ENCODE data around the gene ZSCAN5A. TPM values are rescaled to one million over a fixed set of nuclear protein-coding genes. Genes with fewer than 3 reads are reported as not detected.

Gene ZSCAN5A
- total and polyA plus RNA-seq, 4 donors, result 5.5 to 17.4 (median 10.1) TPM

DNA sequence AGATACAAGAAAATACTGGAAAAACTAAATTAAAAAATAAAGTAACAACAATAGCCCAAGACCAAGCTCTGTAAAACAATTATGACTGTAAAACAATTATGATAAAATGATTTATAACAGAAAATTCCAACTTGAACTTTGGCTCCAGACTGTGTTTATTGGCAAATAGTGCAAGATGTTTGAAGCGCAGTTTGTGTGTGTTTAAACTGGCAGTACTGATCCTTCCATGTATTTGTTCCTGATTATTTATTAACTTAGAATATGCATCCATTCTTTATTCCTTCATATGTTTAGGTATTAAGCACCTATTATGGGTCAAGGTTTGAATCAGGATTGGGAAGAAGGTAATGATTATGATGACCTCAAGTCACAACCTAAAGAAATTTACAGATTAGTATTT, 40.9 kb upstream of the ZSCAN5A start:
- 80 to 85% methylated on average over 1 of the region's 1 CpG for WGBS, 2 donors

DNA sequence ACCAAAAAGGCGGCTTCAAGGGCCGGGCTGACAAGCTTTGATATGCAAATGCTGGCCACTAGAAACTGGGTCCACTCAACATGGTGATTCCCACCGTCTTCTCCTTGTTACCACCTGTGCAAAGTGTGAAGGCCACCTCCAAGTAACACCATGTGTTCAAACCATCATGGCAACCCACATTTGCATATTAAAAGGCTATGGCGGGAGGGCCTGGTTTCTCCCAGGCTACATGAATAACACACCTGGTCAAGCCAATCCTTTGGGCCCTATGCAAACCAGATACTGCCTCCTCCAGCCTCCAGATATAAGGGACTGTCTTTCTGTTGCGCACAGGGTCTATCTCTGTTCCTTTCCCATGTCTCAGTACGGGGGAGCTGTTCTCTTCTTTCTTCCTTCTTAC, 36.6 kb upstream of the ZSCAN5A start:
- H3K9me3 ChIP-seq (ENCODE audit: control insufficient read depth in 4 of 4, insufficient read depth in 3 of 4, low read length in 3 of 4), result no peaks in the 10 kb centered on the region
- TF ChIP-seq, protein P1, sequence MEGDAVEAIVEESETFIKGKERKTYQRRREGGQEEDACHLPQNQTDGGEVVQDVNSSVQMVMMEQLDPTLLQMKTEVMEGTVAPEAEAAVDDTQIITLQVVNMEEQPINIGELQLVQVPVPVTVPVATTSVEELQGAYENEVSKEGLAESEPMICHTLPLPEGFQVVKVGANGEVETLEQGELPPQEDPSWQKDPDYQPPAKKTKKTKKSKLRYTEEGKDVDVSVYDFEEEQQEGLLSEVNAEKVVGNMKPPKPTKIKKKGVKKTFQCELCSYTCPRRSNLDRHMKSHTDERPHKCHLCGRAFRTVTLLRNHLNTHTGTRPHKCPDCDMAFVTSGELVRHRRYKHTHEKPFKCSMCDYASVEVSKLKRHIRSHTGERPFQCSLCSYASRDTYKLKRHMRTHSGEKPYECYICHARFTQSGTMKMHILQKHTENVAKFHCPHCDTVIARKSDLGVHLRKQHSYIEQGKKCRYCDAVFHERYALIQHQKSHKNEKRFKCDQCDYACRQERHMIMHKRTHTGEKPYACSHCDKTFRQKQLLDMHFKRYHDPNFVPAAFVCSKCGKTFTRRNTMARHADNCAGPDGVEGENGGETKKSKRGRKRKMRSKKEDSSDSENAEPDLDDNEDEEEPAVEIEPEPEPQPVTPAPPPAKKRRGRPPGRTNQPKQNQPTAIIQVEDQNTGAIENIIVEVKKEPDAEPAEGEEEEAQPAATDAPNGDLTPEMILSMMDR (IDR thresholded peaks at IDR 0.05; ENCODE audit: control extremely low read depth, extremely low read depth), result no peak
- WGBS, 2 donors, result 80 to 83% methylated on average over 6 of the region's 6 CpGs
- no peak overlapping the region for H3K4me3 ChIP-seq
- H3K9ac ChIP-seq (ENCODE audit: insufficient read depth in 1 of 2, low read length in 2 of 2), result no peak overlapping the region
- no peak overlapping the region for H3K27ac ChIP-seq (ENCODE audit: low read depth in 1 of 2, low read length in 1 of 2)
- no peaks in the 10 kb centered on the region for H3K27me3 ChIP-seq (ENCODE audit: control insufficient read depth in 3 of 3, insufficient read depth in 3 of 3, low read length in 2 of 3)
- no peaks in the 10 kb centered on the region for H3K4me1 ChIP-seq (ENCODE audit: control insufficient read depth in 5 of 5, insufficient read depth in 5 of 5, low read length in 5 of 5)
- no peak for DNase-seq
- H3K36me3 ChIP-seq (ENCODE audit: control insufficient read depth in 4 of 4, insufficient read depth in 4 of 4, low read length in 4 of 4), result no peaks in the 10 kb centered on the region
- no peak for ATAC-seq (ENCODE audit: insufficient read depth, low FRiP score)

More for the DNA sequence above, 40.9 kb upstream of the ZSCAN5A start:
- H3K4me1 ChIP-seq (ENCODE audit: control insufficient read depth in 5 of 5, insufficient read depth in 5 of 5, low read length in 5 of 5), result no peaks in the 10 kb centered on the region
- H3K36me3 ChIP-seq (ENCODE audit: control insufficient read depth in 4 of 4, insufficient read depth in 4 of 4, low read length in 4 of 4), result no peaks in the 10 kb centered on the region
- no peak overlapping the region for H3K27ac ChIP-seq (ENCODE audit: low read depth in 1 of 2, low read length in 1 of 2)
- ATAC-seq (ENCODE audit: insufficient read depth, low FRiP score) (no peak), DNase-seq (no peak)
- H3K4me3 ChIP-seq, result no peak overlapping the region
- TF ChIP-seq, protein P1 (IDR thresholded peaks at IDR 0.05; ENCODE audit: control extremely low read depth, extremely low read depth), result no peak
- no peaks in the 10 kb centered on the region for H3K27me3 ChIP-seq (ENCODE audit: control insufficient read depth in 3 of 3, insufficient read depth in 3 of 3, low read length in 2 of 3)
- H3K9ac ChIP-seq (ENCODE audit: insufficient read depth in 1 of 2, low read length in 2 of 2), result no peak overlapping the region
- peaks cover 0 to 3% (median 0%) of the 10 kb centered on the region in 4 donors for H3K9me3 ChIP-seq (ENCODE audit: control insufficient read depth in 4 of 4, insufficient read depth in 3 of 4, low read length in 3 of 4)

DNA sequence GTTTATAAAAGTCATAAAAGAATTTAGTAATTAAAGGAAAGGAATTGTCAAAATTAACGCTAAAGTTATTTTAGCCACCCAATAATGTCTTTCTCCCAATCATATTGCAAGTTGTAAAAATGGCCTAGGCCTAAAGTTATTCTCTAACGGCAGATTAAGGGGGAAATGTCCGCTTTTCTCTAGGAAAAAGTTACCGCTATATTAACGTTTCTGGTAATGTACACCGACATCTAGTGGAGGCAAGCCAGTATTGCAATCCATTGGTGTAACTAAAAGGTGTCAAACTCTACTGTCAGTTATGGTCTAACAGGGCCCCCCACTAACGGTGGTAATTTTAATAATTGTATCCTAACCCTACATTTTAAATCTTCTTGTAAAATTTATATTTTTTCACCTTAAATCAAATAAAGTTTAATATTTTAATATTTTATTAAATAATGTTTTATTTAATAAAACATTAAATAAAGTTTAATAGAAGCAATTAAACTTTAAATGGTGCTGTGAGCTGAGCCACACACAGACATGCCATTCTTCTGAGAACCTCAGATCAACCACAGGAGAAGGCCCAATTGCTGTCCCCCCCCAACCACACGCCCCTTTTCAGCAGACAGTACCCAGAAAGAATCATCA, 35.9 kb upstream of the ZSCAN5A start:
- ATAC-seq (ENCODE audit: insufficient read depth, low FRiP score) (peak; percentile 69), DNase-seq (peak; percentile 50 to 78 (median 76))
- Histone ChIP-seq H3K9me3 (ENCODE audit: control insufficient read depth in 4 of 4, insufficient read depth in 3 of 4, low read length in 3 of 4) (no peaks in the 10 kb centered on the region), H3K27ac (ENCODE audit: low read depth in 1 of 2, low read length in 1 of 2) (no peak overlapping the region), H3K4me3 (no peak overlapping the region), H3K27me3 (ENCODE audit: control insufficient read depth in 3 of 3, insufficient read depth in 3 of 3, low read length in 2 of 3) (no peaks in the 10 kb centered on the region), H3K9ac (ENCODE audit: insufficient read depth in 1 of 2, low read length in 2 of 2) (no peak overlapping the region), H3K4me1 (ENCODE audit: control insufficient read depth in 5 of 5, insufficient read depth in 5 of 5, low read length in 5 of 5) (no peaks in the 10 kb centered on the region), H3K36me3 (ENCODE audit: control insufficient read depth in 4 of 4, insufficient read depth in 4 of 4, low read length in 4 of 4) (no peaks in the 10 kb centered on the region)
- WGBS, 2 donors, result 19 to 20% methylated on average over 8 of the region's 8 CpGs
- TF ChIP-seq, protein P1 (IDR thresholded peaks at IDR 0.05; ENCODE audit: control extremely low read depth, extremely low read depth), result peak; percentile 68
